ENCODE measurements around the gene TJP3.

TJP3 gene

DNA sequence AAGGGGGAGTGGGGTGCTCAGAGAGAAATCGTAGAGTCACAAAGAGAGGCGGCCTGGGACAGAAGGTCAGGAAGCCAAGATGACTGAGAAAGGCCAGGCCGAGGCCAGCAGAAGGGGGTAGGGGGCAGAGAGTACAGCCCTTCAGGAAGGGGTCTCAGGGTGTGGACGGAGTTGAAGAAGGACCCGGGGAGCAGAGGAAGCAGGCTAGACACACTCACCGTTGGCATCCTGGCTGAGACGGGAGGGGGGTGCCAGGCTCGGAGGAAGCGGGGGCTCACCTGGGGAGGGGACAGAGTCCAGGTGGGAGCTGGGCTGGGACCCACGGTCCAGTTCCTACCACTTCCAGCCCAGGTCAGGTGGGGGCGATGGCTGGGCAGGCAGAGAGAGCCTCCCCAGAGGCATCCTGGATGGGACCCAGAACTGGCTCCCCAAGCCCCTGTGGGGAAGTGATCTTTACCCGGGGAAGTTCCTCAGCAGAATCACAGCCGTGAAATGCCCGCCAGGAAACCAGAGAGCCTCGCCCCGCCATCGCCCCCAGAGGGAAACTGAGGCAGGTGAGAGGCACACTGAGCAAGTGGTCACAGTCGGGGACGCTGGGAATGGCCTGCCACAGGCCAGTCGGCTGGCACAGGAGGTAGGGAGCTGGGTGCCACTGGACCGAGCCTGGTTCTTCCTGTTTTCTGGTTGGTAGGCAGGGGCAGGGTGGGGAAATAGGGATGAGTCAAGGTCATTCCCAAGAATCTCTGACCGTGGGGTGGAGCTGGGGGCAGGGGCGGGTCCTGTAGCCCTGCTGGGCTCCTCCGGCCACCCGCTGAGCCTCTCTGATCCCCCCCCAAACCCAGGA is 76.6 kb downstream of the TJP3 start:
- TF ChIP-seq POLR2AphosphoS5 (IDR thresholded peaks at IDR 0.05; ENCODE audit: low read depth, low read length) (no peak), TAF1 (IDR thresholded peaks at IDR 0.05; ENCODE audit: borderline replicate concordance, insufficient read depth, low read length) (no peak), FOXP2 (optimal IDR thresholded peaks at IDR 0.05; ENCODE audit: borderline replicate concordance, extremely low read depth, extremely low read length, insufficient read depth) (no peak), SIN3A (IDR thresholded peaks at IDR 0.05; ENCODE audit: borderline replicate concordance, insufficient read depth, low read length) (no peak)
- TF ChIP-seq, protein P1, sequence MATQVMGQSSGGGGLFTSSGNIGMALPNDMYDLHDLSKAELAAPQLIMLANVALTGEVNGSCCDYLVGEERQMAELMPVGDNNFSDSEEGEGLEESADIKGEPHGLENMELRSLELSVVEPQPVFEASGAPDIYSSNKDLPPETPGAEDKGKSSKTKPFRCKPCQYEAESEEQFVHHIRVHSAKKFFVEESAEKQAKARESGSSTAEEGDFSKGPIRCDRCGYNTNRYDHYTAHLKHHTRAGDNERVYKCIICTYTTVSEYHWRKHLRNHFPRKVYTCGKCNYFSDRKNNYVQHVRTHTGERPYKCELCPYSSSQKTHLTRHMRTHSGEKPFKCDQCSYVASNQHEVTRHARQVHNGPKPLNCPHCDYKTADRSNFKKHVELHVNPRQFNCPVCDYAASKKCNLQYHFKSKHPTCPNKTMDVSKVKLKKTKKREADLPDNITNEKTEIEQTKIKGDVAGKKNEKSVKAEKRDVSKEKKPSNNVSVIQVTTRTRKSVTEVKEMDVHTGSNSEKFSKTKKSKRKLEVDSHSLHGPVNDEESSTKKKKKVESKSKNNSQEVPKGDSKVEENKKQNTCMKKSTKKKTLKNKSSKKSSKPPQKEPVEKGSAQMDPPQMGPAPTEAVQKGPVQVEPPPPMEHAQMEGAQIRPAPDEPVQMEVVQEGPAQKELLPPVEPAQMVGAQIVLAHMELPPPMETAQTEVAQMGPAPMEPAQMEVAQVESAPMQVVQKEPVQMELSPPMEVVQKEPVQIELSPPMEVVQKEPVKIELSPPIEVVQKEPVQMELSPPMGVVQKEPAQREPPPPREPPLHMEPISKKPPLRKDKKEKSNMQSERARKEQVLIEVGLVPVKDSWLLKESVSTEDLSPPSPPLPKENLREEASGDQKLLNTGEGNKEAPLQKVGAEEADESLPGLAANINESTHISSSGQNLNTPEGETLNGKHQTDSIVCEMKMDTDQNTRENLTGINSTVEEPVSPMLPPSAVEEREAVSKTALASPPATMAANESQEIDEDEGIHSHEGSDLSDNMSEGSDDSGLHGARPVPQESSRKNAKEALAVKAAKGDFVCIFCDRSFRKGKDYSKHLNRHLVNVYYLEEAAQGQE (IDR thresholded peaks at IDR 0.05; ENCODE audit: insufficient read depth in 1 of 2, low read depth in 2 of 2, low read length in 2 of 2), result no peak

DNA sequence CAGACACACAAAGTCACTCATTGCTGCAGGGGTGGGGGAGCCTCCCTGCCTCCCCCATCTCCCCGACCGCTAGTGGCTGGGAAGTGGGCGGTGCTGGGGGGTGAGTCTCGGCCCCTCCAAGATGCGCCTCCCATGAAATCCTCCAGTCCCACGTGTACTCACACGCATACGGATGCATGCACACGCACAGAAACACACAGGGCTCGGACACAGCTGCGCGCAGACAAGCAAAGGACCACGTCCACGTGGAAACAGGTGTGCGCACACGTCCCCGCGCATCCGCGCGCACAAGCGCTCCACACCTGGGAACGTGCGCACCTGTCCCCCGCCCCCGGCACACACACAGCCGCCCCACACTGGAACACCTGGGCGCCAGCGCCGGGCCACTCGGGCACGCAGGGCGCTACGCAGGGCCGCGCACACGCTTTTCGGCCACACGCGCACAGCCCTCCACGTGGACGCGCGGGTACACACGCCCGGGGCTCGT is 77.3 kb downstream of the TJP3 start:
- TF ChIP-seq POLR2AphosphoS5 (IDR thresholded peaks at IDR 0.05; ENCODE audit: low read depth, low read length) (no peak), TAF1 (IDR thresholded peaks at IDR 0.05; ENCODE audit: borderline replicate concordance, insufficient read depth, low read length) (no peak), SIN3A (IDR thresholded peaks at IDR 0.05; ENCODE audit: borderline replicate concordance, insufficient read depth, low read length) (no peak), FOXP2 (optimal IDR thresholded peaks at IDR 0.05; ENCODE audit: borderline replicate concordance, extremely low read depth, extremely low read length, insufficient read depth) (no peak)
- TF ChIP-seq, protein P1 (IDR thresholded peaks at IDR 0.05; ENCODE audit: insufficient read depth in 1 of 2, low read depth in 2 of 2, low read length in 2 of 2), result no peak

DNA sequence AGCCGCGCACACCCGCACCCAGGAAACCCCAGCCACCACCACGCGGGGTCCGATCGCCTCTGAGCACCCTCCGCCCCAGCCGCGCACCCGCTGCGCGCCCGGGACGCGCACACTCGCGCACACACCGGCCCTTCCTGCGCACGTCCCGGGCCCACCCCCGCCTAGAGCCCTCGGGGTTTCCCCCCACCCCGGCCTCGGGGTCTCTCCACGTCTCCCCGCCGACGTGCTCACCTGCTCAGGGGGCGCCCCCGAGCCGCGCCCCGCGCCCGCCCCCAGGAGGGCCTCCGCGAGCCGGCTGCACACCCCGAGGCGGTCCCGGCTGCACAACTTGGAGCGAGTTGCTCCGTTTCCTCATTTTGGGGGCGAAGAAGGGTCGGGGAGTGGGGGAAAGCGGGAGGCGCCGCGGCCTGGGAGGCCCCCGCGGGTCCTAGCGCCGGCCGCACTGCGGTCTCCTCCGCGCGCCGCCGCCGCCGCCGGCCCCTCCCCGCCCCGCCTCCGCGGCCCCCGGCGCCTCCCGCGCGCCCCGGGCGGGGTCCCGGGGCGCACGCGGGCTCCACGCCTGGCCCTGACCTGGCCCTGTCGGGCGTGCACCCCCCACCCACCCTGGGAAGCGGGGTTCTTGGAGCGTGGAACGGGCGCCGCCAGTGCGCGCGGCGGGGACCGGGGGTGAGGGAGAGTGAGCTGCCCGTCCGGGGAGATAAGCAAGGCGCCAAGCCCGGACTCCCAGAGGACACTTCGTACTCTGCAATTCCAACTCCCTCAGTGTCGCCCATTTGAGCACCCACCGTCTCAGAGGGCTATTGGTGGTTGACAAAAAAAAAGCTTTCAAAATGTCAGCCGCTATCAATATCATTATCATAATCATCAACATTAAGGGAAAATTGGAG is 78.0 kb downstream of the TJP3 start, which contains the start of gene MATK:
TSS of gene MATK (minus strand) at position 444 of the 887 bp plus-strand sequence. CDS start 1,246 bp downstream, outside the sequence.
- no peak for TF ChIP-seq TAF1 (IDR thresholded peaks at IDR 0.05; ENCODE audit: borderline replicate concordance, insufficient read depth, low read length)
- TF ChIP-seq FOXP2 (optimal IDR thresholded peaks at IDR 0.05; ENCODE audit: borderline replicate concordance, extremely low read depth, extremely low read length, insufficient read depth), result no peak
- no peak for TF ChIP-seq SIN3A (IDR thresholded peaks at IDR 0.05; ENCODE audit: borderline replicate concordance, insufficient read depth, low read length)
- no peak for TF ChIP-seq POLR2AphosphoS5 (IDR thresholded peaks at IDR 0.05; ENCODE audit: low read depth, low read length)
- TF ChIP-seq, protein P1 (IDR thresholded peaks at IDR 0.05; ENCODE audit: insufficient read depth in 1 of 2, low read depth in 2 of 2, low read length in 2 of 2), result no peak

DNA sequence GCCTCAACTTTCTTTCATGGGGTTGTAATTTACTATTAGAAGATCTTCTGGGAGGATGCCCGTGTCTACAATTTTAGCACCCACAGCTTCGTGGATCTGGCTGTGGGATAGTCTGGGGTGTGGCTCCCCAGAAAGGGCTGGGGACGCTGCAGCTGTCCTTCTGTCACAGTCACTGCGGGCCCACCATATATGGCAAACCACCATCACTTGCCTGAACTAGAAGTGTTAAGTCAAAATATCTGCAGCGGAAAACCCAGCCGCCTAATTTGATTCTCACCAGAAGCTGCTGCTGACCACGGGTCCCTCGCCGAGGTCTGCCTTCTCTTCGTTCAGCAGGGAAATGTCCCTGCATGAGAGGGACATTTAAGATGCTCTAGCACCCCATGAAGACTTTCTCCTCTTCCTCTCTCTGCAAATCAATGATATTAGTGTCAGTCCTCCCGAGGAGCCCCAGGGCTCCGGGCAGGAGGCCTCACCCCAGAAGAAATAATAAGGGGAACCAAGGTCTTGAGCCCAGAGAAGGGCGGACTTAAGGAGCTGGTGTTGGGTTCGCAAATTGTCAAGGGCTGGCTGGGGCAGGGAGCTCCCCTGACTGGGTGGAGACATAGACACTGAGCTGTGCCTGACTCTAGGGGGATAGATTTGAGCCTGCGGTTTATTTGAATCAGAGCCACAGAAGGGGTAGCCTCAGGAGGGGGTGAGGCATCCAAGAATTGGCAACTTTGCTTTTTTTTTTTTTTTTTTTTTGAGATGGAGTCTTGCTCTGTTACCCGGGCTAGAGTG is 81.0 kb downstream of the TJP3 start:
- TF ChIP-seq TAF1 (IDR thresholded peaks at IDR 0.05; ENCODE audit: borderline replicate concordance, insufficient read depth, low read length) (no peak), SIN3A (IDR thresholded peaks at IDR 0.05; ENCODE audit: borderline replicate concordance, insufficient read depth, low read length) (no peak), POLR2AphosphoS5 (IDR thresholded peaks at IDR 0.05; ENCODE audit: low read depth, low read length) (no peak), FOXP2 (optimal IDR thresholded peaks at IDR 0.05; ENCODE audit: borderline replicate concordance, extremely low read depth, extremely low read length, insufficient read depth) (no peak)
- TF ChIP-seq, protein P1 (IDR thresholded peaks at IDR 0.05; ENCODE audit: insufficient read depth in 1 of 2, low read depth in 2 of 2, low read length in 2 of 2), result no peak

Measured in PFSK-1 (cell line).